HG02973 (cell line): ENCODE measurements around the gene MAPK13.
"Not testable (repeated sequence)": the region's sequence is repeated elsewhere in the genome, so short reads cannot be mapped to it uniquely, and the experiment has no call there.

Experiments used
- ATAC-seq: cut with Tn5 transposase; IDR thresholded peaks from one replicate; pipeline ENCODE4 v1.9.1; 2021; ENCODE audit warnings: moderate library complexity; ENCODE audit not compliant: unreplicated experiment

The MAPK13 gene

GRCh38 chr6:36114798-36115408, 15.4 kb upstream of the MAPK13 start:
- no peak for ATAC-seq

- ATAC-seq, result no peak
Measured at GRCh38 chr6:36115412-36115811, 14.9 kb upstream of the MAPK13 start.

DNA sequence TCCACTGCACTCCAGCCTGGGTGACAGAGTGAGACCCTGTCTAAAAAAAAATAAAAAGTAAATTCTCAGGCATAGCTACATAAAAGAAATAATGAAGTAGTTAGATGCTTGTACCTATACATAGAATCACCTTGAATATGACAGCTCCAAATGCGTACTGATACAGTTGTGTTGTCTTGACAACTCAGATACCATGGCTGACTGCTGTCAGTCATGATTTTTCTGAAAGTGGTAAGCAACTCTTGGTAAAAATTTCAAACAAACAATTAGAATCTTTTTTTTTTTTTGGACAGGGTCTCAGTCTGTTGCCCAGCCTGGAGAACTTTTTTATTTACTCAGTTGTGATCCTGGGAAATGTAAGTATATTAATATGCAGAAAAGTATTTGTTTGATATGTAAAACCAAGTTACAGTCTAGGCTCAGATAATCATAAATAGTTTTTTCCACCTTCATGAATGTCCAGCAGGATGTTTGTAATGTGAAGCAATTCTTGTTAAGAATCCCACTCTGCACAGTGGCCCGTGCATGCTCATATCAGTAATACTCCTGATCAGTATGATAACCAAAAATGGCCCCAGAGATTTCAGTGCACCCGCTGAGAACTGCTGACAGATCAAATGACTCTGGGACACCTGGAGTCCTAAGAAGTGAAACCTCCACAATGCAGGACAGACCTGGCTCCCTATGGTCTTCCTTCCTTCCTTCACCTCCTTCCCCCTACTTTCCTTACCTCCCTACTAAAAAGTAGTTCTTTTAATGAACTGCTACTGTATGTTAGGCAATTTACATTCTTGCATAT, 14.0 kb upstream of the MAPK13 start:
- no peak for ATAC-seq

GRCh38 chr6:36116943-36117342, 13.4 kb upstream of the MAPK13 start:
- ATAC-seq, result no peak

DNA sequence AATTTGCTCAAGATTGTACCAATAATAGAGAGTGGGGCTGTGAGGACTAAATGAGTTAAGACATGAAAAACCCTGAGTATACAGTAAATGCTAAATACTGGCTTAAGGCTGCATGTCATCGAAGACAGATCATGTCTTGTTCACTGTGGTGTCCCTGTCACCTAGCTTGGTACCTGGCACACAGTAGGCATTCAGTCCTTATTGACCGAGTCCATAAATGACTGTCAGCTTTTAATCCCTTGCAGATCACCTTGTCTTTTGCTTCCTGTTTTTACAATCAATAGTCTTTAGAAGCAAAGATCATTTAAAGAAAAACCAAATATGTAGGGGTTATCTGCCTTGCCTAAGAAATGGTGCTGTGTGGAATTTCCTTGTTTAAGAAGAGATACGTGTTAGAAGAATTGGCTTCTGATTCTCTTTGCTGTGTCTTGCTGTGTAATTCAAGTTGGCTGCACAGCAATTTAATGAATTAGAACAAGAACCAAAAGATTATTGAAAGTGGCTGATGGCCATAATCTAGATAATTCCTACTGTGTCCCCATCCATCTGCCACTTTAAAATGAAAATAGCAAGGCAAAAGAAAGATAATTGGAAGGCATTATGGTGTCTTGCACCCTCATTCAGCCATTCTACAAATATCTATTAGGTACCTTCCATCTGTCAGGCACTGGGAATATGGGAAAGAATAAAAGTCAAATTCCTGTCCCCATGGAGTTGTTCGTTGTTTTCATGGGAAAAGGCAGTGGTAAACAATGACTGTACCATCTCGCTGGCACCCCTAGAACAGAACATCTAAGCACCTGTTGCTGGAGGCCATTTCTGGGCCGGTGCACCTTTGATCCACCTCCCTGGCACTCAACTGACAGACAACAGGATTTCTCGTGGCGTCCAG, 12.4 kb upstream of the MAPK13 start:
- no peak for ATAC-seq

DNA sequence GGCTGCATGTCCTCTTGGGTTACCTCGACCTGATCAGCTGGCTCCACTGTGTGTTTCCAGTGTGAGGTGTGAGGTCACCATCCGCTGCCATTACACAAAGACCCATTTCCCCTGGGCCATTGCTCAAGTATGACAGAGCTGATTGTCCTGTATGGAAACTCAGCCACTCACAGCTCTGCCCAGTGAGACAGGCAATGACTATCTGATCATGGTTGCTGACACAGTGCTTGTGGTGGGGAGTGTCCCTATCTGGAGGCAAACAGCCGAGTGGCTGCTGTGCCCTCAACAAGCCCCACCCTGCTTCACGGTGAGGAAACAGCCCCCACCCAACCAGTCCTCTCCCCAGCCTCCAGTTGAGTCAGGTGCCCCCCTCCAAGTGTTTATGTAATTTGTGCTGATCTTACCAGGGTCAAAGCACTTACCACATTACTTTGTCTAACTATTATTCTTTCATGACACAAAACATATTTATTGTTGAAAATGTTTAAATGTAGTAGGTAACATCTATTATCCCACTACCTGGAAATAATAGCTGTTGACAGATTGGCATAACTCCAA, 11.7 kb upstream of the MAPK13 start:
- ATAC-seq, result no peak

- no peak for ATAC-seq
Measured at GRCh38 chr6:36119209-36119608, 11.1 kb upstream of the MAPK13 start.

DNA sequence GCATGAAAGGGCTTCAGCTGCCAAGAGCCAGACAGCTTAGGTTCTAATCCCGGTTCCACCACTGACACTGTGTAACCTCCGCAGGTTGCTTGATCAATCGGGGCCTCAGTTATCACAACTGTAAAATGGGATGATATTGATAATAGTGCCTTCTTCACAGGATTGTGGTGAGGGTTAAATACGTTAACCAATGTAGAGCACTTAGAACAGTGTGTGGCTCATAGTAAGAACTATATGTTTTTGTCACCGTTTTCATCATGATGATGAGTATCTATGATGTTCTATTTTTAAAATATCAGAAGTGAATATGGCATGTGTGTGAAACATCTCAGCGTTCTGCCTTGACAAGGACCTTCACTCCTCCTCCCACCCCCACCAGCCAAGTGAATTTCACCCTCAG, 10.3 kb upstream of the MAPK13 start:
- ATAC-seq, result no peak

GRCh38 chr6:36120539-36120938, 9.8 kb upstream of the MAPK13 start:
- ATAC-seq, result no peak

GRCh38 chr6:36120979-36121786, 9.1 kb upstream of the MAPK13 start:
- ATAC-seq, result no peak

GRCh38 chr6:36121787-36122494, 8.4 kb upstream of the MAPK13 start:
- ATAC-seq, result no peak

DNA sequence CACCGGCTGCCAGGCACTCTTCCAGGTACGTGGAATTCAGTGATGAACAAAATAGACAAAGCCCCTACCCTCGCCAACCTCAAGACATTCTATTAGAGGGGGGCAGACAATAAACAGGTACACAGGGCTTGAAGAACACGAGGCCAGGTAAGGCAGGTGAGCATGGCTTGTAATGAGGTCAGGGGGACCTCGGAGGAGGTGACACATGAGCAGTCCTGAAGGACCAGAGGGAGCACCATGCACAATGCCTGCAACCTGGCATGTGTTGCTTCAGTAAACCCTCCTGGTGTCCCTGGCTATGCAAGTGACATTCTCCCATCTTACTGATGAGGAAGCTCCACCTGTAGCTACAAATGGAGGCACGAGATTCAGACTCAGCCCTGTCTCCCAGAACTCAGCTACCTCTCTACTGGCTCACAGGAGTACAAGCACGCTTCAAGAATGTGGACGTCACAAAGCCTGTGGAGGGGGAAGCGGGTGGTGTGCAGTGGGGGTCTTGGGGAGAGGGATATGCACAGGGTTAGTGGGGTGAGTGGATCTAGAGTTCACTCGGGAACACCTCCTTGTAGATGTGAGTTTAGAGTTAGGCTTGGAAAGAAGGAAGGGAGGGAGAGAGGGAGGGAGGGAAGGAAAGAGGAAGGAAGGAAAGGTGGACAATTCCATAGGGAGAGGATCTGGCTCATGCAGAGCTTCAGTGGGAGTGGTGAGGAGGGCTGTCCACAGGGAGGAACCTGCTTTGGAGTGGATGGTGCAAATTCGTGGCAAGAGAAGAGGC, 7.6 kb upstream of the MAPK13 start:
- no peak for ATAC-seq

GRCh38 chr6:36123270-36124139, 6.8 kb upstream of the MAPK13 start:
- peak; percentile 52 for ATAC-seq

- not testable (repeated sequence) for ATAC-seq
Measured at GRCh38 chr6:36124346-36124745, 6.0 kb upstream of the MAPK13 start.

- no peak for ATAC-seq
Measured at GRCh38 chr6:36124881-36125280, 5.4 kb upstream of the MAPK13 start.

GRCh38 chr6:36125575-36125974, 4.7 kb upstream of the MAPK13 start:
- ATAC-seq, result no peak

DNA sequence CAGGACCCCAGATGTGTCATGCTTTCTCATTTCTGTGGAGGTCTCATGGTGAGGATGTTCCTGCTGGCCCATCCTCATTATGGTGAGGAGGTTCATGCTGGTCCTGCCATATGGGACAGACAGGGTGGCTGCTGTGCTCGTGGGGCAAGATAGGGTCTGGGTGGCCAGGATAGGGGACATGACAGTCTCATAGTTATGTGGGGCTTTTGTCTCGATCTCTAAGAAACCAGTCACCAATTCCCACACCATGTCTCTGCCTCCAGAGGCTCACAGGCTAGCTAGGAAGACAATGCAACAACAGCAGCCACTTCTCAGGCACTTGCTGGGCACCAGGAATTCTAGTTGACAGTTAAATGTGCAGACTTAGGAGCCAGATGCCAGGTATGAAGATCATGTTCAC, 4.2 kb upstream of the MAPK13 start:
- ATAC-seq, result no peak
